Right atrium auricular region (tissue), 2 donors: ENCODE measurements around the gene WSB1. TPM values are rescaled to one million over a fixed set of nuclear protein-coding genes. Genes with fewer than 3 reads are reported as not detected.

Experiments
- DNase-seq: peaks from one replicate; pipeline ENCODE4 v3.0.0-alpha.2; 2019; ENCODE audit warnings: low spot score
- H3K27ac ChIP-seq, 2 donors: fragments of 200-600 bp; sonication (generic); 1 replicate in 1 of 2; 2 replicates in 1 of 2; pipeline ENCODE4 v1.5.1; 2016 to 2019
- H3K27me3 ChIP-seq, 2 donors: fragments of 200-600 bp; sonication (generic); one replicate each; pipeline versions ENCODE4 v1.5.1 to v1.6.0; 2017 to 2019
- H3K36me3 ChIP-seq: fragments of 200-600 bp; sonication (generic); one replicate; pipeline ENCODE4 v1.5.1; 2016
- H3K4me1 ChIP-seq, 2 donors: fragments of 200-600 bp; sonication (generic); one replicate each; pipeline versions ENCODE4 v1.5.1 to v1.6.0; 2017 to 2019
- H3K4me3 ChIP-seq, 2 donors: fragments of 200-600 bp; sonication (generic); 1 replicate in 1 of 2; 2 replicates in 1 of 2; pipeline ENCODE4 v1.5.1; 2017 to 2019; ENCODE audit warnings: mild to moderate bottlenecking in 1 of 2, moderate library complexity in 1 of 2
- H3K9me3 ChIP-seq, 2 donors: fragments of 200-600 bp; sonication (generic); one replicate each; pipeline ENCODE4 v1.5.1; 2019
- CTCF ChIP-seq, 2 donors: fragments of 200-600 bp; sonication (generic); IDR thresholded peaks; one replicate each; pipeline ENCODE4 v1.5.1; 2019; ENCODE audit warnings: antibody characterized with exemption in 2 of 2
- total RNA-seq, 2 donors: library from RNA; depleted of rRNA; stranded (reverse); fragments of >200 nt; gene quantifications; one replicate each; pipeline ENCODE4 v1.1.0, GENCODE V29; 2016

WSB1 gene
- total RNA-seq, 2 donors from 2014 or later, result 38.0 to 44.7 TPM

GRCh38 chr17:27357236-27357635, 63.3 kb downstream of the WSB1 start:
- H3K27me3 ChIP-seq, result no peaks in the 10 kb centered on the region
- no peak for DNase-seq

GRCh38 chr17:27360507-27360906, 66.6 kb downstream of the WSB1 start:
- H3K4me1 ChIP-seq, result no peaks in the 10 kb centered on the region
- H3K4me3 ChIP-seq, result no peak overlapping the region
- H3K9me3 ChIP-seq, result no peaks in the 10 kb centered on the region
- no peak for DNase-seq
- H3K27me3 ChIP-seq, result no peaks in the 10 kb centered on the region
- no peaks in the 10 kb centered on the region for H3K36me3 ChIP-seq
- no peak overlapping the region for H3K27ac ChIP-seq
- TF ChIP-seq CTCF (IDR thresholded peaks at IDR 0.05), result no peak

More at GRCh38 chr17:27357236-27357635, 63.3 kb downstream of the WSB1 start:
- no peak overlapping the region for H3K27ac ChIP-seq
- H3K9me3 ChIP-seq, result no peaks in the 10 kb centered on the region
- H3K36me3 ChIP-seq, result no peaks in the 10 kb centered on the region
- peaks cover 0 to 19% of the 10 kb centered on the region in 2 donors for H3K4me1 ChIP-seq
- no peak overlapping the region for H3K4me3 ChIP-seq
- no peak for TF ChIP-seq CTCF (IDR thresholded peaks at IDR 0.05)

- no peak for TF ChIP-seq CTCF (IDR thresholded peaks at IDR 0.05)
- H3K4me3 ChIP-seq, result no peak overlapping the region
- H3K4me1 ChIP-seq, result no peaks in the 10 kb centered on the region
- no peak overlapping the region for H3K27ac ChIP-seq
- H3K36me3 ChIP-seq, result no peaks in the 10 kb centered on the region
- no peak for DNase-seq
- H3K27me3 ChIP-seq, result no peaks in the 10 kb centered on the region
- no peaks in the 10 kb centered on the region for H3K9me3 ChIP-seq
These were observed 67.8 kb downstream of the WSB1 start for GRCh38 chr17:27361695-27362094.

GRCh38 chr17:27362503-27362902, 68.6 kb downstream of the WSB1 start:
- no peak overlapping the region for H3K4me3 ChIP-seq
- no peaks in the 10 kb centered on the region for H3K9me3 ChIP-seq
- H3K36me3 ChIP-seq, result no peaks in the 10 kb centered on the region
- no peaks in the 10 kb centered on the region for H3K4me1 ChIP-seq
- TF ChIP-seq CTCF (IDR thresholded peaks at IDR 0.05), result no peak
- DNase-seq, result no peak
- no peaks in the 10 kb centered on the region for H3K27me3 ChIP-seq
- H3K27ac ChIP-seq, result no peak overlapping the region

- no peaks in the 10 kb centered on the region for H3K36me3 ChIP-seq
- no peak overlapping the region for H3K4me3 ChIP-seq
- no peaks in the 10 kb centered on the region for H3K27me3 ChIP-seq
- TF ChIP-seq CTCF (IDR thresholded peaks at IDR 0.05), result no peak
- no peaks in the 10 kb centered on the region for H3K9me3 ChIP-seq
- no peaks in the 10 kb centered on the region for H3K4me1 ChIP-seq
- no peak for DNase-seq
- H3K27ac ChIP-seq, result no peak overlapping the region
These were observed 69.0 kb downstream of the WSB1 start for GRCh38 chr17:27362909-27363308.

GRCh38 chr17:27363326-27363725, 69.4 kb downstream of the WSB1 start:
- DNase-seq, result no peak
- H3K27me3 ChIP-seq, result no peaks in the 10 kb centered on the region
- H3K4me3 ChIP-seq, result no peak overlapping the region
- no peaks in the 10 kb centered on the region for H3K36me3 ChIP-seq
- no peaks in the 10 kb centered on the region for H3K9me3 ChIP-seq
- peak overlapping the region; percentile 5 to 19 for H3K27ac ChIP-seq
- no peak for TF ChIP-seq CTCF (IDR thresholded peaks at IDR 0.05)
- no peaks in the 10 kb centered on the region for H3K4me1 ChIP-seq
